AG04449 (cell line): Measurements from ENCODE around the gene THSD4.

Experiments
- CTCF ChIA-PET: fragments of 350-600 bp; formaldehyde crosslinking; extraction: SDS; loops from one replicate; lab custom pipeline; 2021; ENCODE audit warnings: antibody characterized with exemption; lab: Yijun Ruan, JAX
- POLR2A ChIA-PET: fragments of 400-600, 350-600 bp; formaldehyde crosslinking; extraction: SDS; loops from one replicate; lab custom pipeline; 2020; ENCODE audit warnings: antibody characterized with exemption, inconsistent platforms; lab: Yijun Ruan, JAX
- DNase-seq: peaks from one replicate; pipeline ENCODE4 v3.0.0-alpha.2; 2010; ENCODE audit warnings: low read depth, low spot score
- H3K4me3 ChIP-seq: 2 replicates; pipeline ENCODE4 v1.5.1; 2011; ENCODE audit warnings: low read depth, mild to moderate bottlenecking, control low read depth, low read length
- CTCF ChIP-seq: IDR thresholded peaks from one replicate; pipeline ENCODE4 v1.5.1; 2011; ENCODE audit warnings: mild to moderate bottlenecking, moderate library complexity, low read length, control low read depth, inconsistent platforms; ENCODE audit not compliant: insufficient read depth; ENCODE audit errors: missing control alignments

The THSD4 gene

GRCh38 chr15:71079208-71080044, 35.8 kb upstream of the THSD4 start:
- CTCF ChIA-PET = interaction anchor here (1.0 to 1.6 kb wide), 2 partner anchors 8 to 29 kb away, joined by 3 to 5 read pairs; no protein-coding TSS in a partner anchor
- no peak for DNase-seq

GRCh38 chr15:71080166-71080565, 35.1 kb upstream of the THSD4 start:
- POLR2A ChIA-PET = no interaction called here
- no peak for TF ChIP-seq CTCF
- CTCF ChIA-PET = interaction anchor here (1.0 to 1.6 kb wide), 2 partner anchors 9 to 28 kb away, joined by 3 to 5 read pairs; no protein-coding TSS in a partner anchor
- no peak for DNase-seq
- H3K4me3 ChIP-seq = no peak overlapping the region

More at GRCh38 chr15:71079208-71080044, 35.8 kb upstream of the THSD4 start:
- POLR2A ChIA-PET = interaction anchor here (0.5 kb wide), 1 partner anchor 402 kb away, joined by 3 read pairs; no protein-coding TSS in a partner anchor
- TF ChIP-seq CTCF = no peak
- H3K4me3 ChIP-seq = no peak overlapping the region

- POLR2A ChIA-PET = no interaction called here
- CTCF ChIA-PET = interaction anchor here (1.2 to 1.6 kb wide), 2 partner anchors 23 to 28 kb away, joined by 4 to 5 read pairs; no protein-coding TSS in a partner anchor
- no peak for TF ChIP-seq CTCF
- no peak overlapping the region for H3K4me3 ChIP-seq
- peak; percentile 92 for DNase-seq
Observed at GRCh38 chr15:71080705-71081104, 34.6 kb upstream of the THSD4 start.

GRCh38 chr15:71082803-71083202, 32.5 kb upstream of the THSD4 start:
- TF ChIP-seq CTCF = no peak
- no peak for DNase-seq
- POLR2A ChIA-PET = no interaction called here
- CTCF ChIA-PET = interaction anchor here (0.8 to 1.3 kb wide), 3 partner anchors 10 to 352 kb away, joined by 3 read pairs; no protein-coding TSS in a partner anchor
- H3K4me3 ChIP-seq = no peak overlapping the region

GRCh38 chr15:71083349-71083748, 31.9 kb upstream of the THSD4 start:
- TF ChIP-seq CTCF = no peak
- POLR2A ChIA-PET = no interaction called here
- no peak overlapping the region for H3K4me3 ChIP-seq
- CTCF ChIA-PET = interaction anchor here (1.0 kb wide), 1 partner anchor 11 kb away, joined by 3 read pairs; no protein-coding TSS in a partner anchor
- DNase-seq = no peak

GRCh38 chr15:71084264-71084663, 31.0 kb upstream of the THSD4 start:
- ChIA-PET CTCF (no interaction called here), POLR2A (no interaction called here)
- no peak for TF ChIP-seq CTCF
- H3K4me3 ChIP-seq = no peak overlapping the region
- DNase-seq = no peak
